Measurements from ENCODE around the gene ZDHHC1.
A peak's percentile ranks its signal among the peaks of the same experiment; 100 is the strongest.
"Not testable (repeated sequence)": the region's sequence is repeated elsewhere in the genome, so short reads cannot be mapped to it uniquely, and the experiment has no call there.

ZDHHC1 gene

DNA sequence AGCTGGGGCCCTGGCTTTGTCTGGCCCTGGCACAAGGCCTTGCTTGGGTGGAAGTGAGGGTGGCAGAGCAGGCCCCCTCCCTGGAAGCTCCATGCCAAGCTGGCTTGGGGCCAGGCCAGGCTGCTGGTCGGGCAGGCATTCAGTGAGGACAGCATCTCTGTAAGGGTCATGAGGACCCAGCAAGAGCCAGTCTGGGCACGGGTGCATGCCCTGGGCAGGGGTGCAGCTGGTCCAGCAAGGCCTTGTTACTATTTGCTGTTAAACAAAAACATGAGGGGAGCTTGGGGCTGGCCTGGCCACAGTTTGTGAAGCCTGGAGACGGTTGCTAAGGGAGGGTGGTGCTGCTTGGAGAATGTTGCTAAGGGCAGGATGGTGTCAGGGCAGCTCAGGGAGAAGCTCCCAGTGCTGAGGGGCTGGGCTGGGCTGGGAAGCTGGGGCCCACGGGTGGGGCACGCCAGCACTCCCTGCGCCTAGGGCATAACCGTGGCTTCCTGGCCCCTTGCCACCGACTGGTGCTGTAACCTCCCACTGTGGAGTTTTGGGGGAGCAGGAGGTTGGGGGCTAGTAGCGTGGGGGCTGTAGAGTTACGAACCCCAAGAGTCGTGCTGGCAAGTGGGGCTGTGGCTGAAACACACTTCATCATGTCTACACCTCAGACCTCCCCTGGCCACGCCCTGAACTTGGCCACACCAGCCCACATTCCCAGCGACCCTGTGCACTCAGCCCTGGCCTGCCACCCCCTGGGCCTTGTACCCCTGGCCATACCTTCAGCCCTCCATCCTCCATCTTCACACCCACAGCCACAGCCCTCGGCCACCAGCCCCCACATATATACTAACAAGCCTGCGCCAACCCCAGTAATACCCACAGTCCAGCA, 24.6 kb downstream of the ZDHHC1 start:
- DNase-seq, result no peak

DNA sequence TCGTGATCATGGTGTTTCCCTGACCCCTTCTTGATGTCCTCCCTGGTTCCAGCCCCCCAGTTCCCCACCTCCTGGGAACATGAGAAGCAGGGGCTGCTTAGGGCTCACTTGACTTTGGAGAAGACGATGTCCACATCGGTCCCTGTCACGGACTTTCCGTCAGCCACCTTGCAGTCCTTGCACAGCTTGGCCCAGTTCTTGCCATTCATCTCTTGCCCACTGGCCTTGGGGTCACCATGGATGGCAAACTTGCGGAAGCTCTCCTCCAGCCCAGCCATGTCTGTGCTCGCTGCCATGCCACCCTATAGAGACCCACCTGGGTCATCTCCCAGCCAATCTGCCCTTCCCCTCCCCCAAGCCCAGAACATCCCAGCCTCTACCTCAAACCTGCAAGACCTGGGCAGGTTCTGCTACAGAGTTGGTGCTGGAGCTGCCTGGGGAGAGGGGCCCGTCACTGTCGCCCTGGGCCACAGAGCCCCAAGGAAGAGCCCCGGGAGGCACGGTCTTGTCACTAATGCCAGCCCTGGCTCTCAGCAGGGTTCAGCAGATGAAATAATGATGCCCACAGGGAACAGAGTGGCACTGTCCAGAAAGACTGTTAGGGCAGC, 25.4 kb downstream of the ZDHHC1 start:
- DNase-seq, result no peak

GRCh38 chr16:67389911-67390815, 26.1 kb downstream of the ZDHHC1 start:
- peak; percentile 6 for DNase-seq

DNA sequence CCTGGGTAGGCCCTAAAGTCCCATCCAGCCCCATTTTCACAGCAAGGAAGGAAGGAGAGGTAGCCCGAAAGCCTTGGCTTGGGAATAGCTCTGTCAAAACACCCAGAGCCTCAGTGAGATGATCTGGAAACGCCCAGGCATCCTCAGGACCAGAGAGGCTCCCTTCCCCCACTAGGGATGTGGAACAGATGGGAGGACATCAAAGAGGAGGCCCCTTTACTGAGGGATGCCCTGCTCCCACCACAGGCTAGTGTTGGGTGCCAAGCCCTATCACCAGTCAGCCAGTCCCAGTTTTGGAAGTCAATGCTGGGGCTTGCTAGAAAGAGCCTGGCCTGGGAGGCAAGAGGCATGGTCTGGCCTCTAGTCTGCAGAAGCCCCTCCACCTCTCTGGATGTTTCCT, 27.7 kb downstream of the ZDHHC1 start:
- DNase-seq, result no peak

GRCh38 chr16:67388191-67388590, 28.1 kb downstream of the ZDHHC1 start:
- no peak for DNase-seq

DNA sequence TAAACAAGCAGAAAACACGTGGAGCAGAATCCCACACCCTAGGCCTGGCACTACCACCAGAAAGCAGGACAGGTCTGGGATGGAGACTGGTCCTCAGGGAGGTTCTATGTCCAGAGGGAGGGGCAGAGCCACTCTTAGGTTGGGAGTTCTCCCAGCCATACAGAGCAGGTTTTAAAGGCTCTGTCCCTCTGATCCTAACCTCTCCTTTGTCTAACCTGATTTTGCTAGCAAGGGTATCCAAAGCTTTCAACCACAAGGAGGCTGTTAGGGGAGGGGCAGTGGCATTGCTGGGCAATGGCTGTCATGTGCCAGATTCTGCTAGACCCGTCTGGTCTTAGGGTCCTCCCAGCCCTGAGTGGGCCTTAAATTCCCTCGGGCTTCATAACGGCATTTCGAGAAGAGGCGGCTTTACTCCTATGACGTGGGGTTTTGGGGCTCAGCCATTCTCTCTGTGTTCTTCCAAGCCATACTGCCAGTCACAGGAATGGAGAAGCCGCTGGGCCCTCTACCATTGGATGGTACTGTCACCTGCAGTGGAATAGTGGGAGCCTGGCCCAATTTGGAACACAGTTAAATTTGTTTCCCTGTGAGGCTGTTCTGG, 28.7 kb downstream of the ZDHHC1 start:
- no peak for DNase-seq

GRCh38 chr16:67386861-67387455, 29.3 kb downstream of the ZDHHC1 start:
- DNase-seq, result no peak

- peak; percentile 4 for DNase-seq
Observed at GRCh38 chr16:67384778-67385510, 31.3 kb downstream of the ZDHHC1 start.

DNA sequence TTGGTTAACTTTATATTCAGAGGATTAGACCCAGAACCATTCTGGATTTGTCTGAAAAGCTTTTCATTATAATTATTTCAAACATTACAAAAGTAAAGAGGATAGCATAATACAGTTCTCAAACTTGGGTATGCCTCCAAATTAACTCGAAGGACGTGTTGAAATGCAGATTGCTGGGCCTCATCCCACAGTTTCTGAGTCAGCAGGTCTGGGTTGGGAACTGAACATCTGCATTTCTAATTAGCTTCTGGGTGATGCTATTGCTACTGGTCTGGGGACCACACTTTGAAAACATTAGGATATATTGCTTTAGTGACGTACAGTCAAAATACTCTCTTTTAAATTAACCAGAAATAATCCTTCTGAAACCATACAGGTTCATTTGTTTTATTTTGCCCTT, 33.0 kb downstream of the ZDHHC1 start:
- DNase-seq, result no peak

GRCh38 chr16:67378642-67379041, 37.6 kb downstream of the ZDHHC1 start:
- no peak for DNase-seq

DNA sequence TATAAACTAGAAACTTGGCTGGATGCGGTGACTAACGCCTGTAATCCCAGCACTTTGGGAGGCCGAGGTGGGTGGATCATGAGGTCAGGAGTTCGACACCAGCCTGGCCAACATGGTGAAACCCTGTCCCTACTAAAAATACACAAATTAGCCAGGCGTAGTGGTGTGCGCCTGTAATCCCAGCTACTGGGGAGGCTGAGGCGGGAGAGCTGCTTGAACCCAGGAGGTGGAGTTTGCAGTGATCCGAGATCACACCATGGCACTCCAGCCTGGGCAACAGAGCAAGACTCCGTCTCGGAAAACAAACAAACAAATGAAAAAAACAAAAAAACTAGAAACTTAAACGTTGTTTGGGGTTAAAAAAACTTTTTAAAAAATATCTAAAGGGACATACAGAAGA, 40.3 kb downstream of the ZDHHC1 start:
- not testable (repeated sequence) for DNase-seq

DNA sequence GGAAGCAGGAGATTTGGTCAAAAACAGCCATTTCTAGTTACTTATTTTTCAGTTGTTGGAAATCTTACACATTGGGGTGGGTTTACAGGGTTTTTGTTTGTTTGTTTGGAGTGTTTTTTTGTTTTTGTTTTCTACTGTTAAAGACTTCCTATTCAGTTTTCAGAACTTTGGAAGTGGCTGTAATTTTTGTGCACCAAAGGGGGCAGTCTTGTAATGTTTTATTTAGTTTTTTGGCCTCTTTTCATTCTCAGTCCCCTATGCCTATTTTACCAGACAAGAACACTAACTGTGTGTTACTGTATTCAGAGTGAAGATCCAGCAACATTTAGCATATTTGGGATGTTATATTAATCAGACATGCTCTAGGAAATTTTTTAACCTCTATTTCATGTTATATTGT, 43.6 kb downstream of the ZDHHC1 start:
- peak; percentile 50 for DNase-seq

DNA sequence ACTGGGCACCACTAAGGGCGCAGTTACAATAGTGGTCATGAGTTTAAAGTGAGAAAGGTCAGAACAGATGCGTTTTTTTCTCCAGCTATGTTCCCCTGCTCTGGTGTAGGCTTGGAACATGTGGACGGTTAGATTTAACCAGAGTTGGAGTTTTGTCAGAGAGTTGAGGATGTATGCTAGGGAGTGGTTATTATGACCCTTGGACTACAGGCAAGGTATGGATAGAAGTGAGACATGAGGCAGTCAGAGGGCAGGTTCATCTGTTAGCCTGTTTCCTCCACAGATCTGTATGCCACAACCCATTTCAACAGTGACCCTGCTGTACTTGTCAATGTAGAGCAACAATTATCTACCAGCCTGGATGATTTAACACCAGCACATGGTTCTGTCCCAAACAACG, 45.6 kb downstream of the ZDHHC1 start:
- DNase-seq, result no peak

DNA sequence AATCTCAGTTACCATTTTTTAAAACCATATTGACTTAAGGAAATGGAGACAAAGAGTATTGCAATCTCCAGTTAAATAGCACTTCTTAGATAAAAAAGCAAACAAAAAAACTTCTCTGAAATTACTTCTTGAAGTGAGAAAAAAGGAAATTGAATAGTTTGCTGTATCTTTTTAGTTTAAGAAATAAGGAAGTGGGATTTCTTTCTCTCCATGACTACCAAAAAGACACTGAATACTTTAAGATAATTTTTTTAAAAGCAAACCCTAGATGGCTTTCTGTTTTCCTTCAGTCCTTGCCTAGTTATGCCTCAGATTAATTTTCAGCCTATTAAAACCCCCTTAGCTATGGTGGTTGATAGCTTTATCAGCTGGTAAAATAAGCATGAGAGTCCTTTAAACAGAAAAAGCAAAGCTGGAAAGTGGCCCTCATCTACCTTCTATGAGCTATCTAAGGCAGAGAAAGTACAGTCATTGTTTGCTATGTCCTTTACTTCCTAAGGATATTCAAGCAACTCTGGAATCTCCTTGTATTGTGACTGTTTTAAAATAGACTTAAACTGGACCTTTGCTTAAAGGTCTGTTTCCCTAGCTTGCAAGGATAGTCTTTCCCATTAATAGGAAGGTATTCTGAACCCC, 51.6 kb downstream of the ZDHHC1 start:
- DNase-seq, result no peak

DNA sequence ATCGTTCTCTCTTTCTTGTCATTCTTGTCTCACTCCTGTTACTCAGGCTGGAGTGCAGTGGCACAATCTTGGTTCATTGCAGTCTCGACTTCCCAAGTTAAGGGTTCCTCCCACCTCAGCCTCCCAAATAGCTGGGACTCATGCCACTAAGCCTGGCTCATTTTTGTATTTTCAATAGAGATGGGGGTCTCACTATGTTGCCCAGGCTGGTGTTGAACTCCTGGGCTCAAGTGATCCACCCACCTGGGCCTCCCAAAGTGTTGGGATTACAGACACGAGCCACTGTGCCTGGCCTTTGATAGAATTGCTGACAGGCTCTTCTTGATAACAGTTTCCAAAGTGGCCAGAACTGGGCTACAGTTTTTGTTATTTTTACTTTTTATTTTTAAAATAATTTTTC, 55.2 kb downstream of the ZDHHC1 start:
- DNase-seq, result no peak

DNA sequence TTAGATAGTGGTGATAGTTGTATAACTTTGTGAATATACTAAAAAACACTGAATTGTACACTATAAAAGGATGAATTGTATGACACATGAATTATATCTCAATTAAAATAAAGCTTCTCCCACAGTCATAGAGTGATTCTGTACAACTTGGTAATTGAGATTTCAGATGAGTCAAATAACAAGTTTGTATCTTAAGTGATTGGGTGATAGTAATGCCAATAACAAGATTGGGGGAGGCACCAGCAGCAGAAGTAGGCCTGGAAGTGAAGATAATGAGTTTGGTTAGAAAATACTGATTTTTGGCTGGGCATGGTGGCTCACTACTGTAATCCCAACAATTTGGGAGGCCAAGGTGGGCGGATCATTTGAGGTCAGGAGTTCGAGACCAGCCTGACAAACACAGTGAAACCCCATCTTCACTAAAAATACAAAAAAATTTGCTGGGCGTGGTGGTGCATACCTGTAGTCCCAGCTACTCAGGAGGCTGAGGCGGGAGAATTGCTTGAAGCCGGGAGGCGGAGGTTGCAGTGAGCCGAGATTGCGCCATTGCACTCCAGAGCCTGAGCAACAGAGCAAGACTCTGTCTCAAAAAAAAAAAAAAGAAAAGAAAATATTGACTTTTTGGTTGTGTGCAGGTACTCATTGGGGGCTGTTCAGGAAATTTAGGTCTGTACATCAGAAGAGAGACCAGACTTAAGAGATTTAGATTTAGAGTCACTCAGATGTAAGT, 56.6 kb downstream of the ZDHHC1 start:
- DNase-seq, result peak; percentile 24

- no peak for DNase-seq
Observed at GRCh38 chr16:67357561-67357960, 58.7 kb downstream of the ZDHHC1 start.

- no peak for DNase-seq
Observed at GRCh38 chr16:67356396-67356795, 59.9 kb downstream of the ZDHHC1 start.

DNA sequence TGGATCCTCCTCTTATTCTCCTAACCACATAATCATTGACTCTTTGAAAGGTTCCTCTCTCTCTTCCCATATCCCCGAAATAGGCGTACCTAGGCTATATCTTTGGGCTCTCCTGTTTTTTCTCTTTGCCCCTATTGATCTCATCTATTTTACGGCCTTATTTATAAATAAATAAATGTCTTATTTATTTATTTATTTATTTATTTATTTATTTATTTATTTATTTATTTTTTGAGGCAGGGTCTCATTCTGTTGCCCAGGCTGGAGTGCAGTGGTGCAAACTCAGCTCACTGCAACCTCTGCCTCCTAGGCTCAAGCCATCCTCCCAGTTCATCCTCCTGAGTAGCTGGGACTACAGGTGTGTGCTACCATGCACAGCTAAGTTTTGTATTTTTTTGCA, 63.8 kb downstream of the ZDHHC1 start:
- not testable (repeated sequence) for DNase-seq

DNA sequence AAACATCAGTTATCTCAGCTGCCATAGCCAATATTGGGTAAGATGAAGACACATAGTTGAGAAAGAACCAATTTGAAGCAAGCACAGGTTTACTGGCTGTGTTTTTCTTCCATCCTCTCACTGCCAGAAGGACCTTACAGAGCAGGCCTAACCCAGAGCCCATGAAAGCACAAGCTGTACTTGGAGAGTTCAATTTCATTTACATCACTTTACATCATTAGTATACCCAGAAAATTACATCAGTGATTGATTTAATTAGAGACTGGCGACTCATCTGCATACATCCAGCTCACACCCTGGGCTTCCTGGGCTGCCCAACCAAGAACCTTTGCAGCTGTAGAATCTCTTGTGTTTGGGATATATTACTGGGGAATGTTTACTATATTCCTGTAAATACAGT, 66.0 kb downstream of the ZDHHC1 start:
- no peak for DNase-seq

DNA sequence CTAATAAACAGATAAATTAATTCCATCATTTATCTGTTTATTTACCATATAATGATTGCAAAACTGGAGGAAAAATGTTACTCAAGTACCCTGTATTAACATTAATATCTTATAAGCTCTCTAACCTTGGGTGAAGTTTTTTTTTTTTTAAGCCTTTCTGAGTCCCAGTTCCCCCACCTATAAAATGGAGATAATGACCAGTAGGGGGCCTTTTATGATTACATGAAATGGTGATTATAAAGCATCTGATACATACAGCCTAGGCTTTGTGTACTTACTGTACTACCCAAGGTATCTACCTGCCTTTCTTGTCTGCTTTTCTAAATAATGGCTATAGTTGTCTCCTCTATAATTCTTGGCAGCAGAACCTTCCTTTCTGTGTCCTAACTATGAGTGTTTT, 67.1 kb downstream of the ZDHHC1 start:
- peak; percentile 71 for DNase-seq
